Gastroesophageal sphincter (tissue), 4 donors: ENCODE data around the gene HS1BP3. TPM values are rescaled to one million over a fixed set of nuclear protein-coding genes. Genes with fewer than 3 reads are reported as not detected.

Experiments
- ATAC-seq: fragments of 150-250 bp; one replicate; pipeline ENCODE4 v1.9.1; 2016; ENCODE audit warnings: mild to moderate bottlenecking, moderate library complexity
- H3K27ac ChIP-seq, 4 donors: fragments of 200-600 bp; sonication (generic) in 3 of 4; 1 replicate in 3 of 4; 2 replicates in 1 of 4; pipeline ENCODE4 v1.5.1; 2016 to 2019
- H3K27me3 ChIP-seq: fragments of 200-600 bp; sonication (generic); one replicate; pipeline ENCODE4 v1.5.1; 2019
- H3K36me3 ChIP-seq, 2 donors: fragments of 200-600 bp; sonication (generic); one replicate each; pipeline ENCODE4 v1.5.1; 2019; ENCODE audit warnings: control low read depth in 1 of 2
- H3K4me1 ChIP-seq, 3 donors: fragments of 200-600 bp; sonication (generic); 1 replicate in 2 of 3; 2 replicates in 1 of 3; pipeline ENCODE4 v1.5.1; 2016 to 2019; ENCODE audit warnings: control low read depth in 2 of 3
- H3K4me3 ChIP-seq, 2 donors: fragments of 200-600 bp; sonication (generic); one replicate each; pipeline ENCODE4 v1.5.1; 2019; ENCODE audit warnings: mild to moderate bottlenecking in 1 of 2, moderate library complexity in 1 of 2
- H3K9me3 ChIP-seq, 3 donors: fragments of 200-600 bp; sonication (generic); one replicate each; pipeline ENCODE4 v1.5.1; 2017 to 2019; ENCODE audit warnings: control low read depth in 2 of 3
- CTCF ChIP-seq, 4 experiments: fragments of 200-600 bp in 2 of 4; fragments of 450-650 bp in 2 of 4; sonication (generic) in 1 of 4; IDR thresholded peaks; one replicate each; pipeline ENCODE4 v1.5.1; 2017 to 2019; ENCODE audit warnings: antibody characterized with exemption in 4 of 4, mild to moderate bottlenecking in 2 of 4, moderate library complexity in 2 of 4
- EP300 ChIP-seq: sonication (generic); formaldehyde crosslinking; IDR thresholded peaks from one replicate; pipeline ENCODE4 v1.6.1; 2017; ENCODE audit warnings: antibody characterized with exemption, mild to moderate bottlenecking
- POLR2A ChIP-seq, 2 donors: fragments of 450-650 bp; IDR thresholded peaks; one replicate each; pipeline ENCODE4 v1.6.1; 2017; ENCODE audit warnings: antibody characterized with exemption in 2 of 2, mild to moderate bottlenecking in 2 of 2, moderate library complexity in 1 of 2
- POLR2AphosphoS5 ChIP-seq: sonication (generic); formaldehyde crosslinking; IDR thresholded peaks from one replicate; pipeline ENCODE4 v1.6.1; 2017; ENCODE audit warnings: antibody characterized with exemption
- WGBS, 2 donors: methylation state at CpG; one replicate each; pipeline ENCODE4 v1.1.5; 2018; ENCODE audit warnings: low coverage in 1 of 2; 5-methylcytosine and 5-hydroxymethylcytosine counted together
- total RNA-seq, 4 donors: library from RNA; depleted of rRNA; stranded (reverse); fragments of >200 nt; gene quantifications; one replicate each; pipeline ENCODE4 v1.1.0, GENCODE V29; 2016

HS1BP3 gene
- 10 to 100 TPM; 42.8 to 89.1 (median 61.4) TPM for total RNA-seq

- WGBS, 2 donors: 0% methylated on average over 4 of the region's 72 CpGs; no CpG with 5 or more reads in 1 of the 2 donors
- Histone ChIP-seq H3K27me3 (no peaks in the 10 kb centered on the region), H3K4me1 (peaks cover 0 to 55% (median 24%) of the 10 kb centered on the region in 3 donors), H3K27ac (peak within 1 kb of the TSS; percentile 93 to 99 (median 98)), H3K9me3 (no peaks in the 10 kb centered on the region), H3K36me3 (peaks cover 0 to 13% of the 10 kb centered on the region in 2 donors), H3K4me3 (peak within 1 kb of the TSS; percentile 89 to 96)
- TF ChIP-seq POLR2AphosphoS5 (peak; percentile 89), EP300 (no peak), CTCF (IDR thresholded peaks at IDR 0.05) (peak in 3 of 4 experiments; percentile 97 to 99 (median 99)), POLR2A (IDR thresholded peaks at IDR 0.05) (peak; percentile 91 to 94)
- peak; percentile 95 for ATAC-seq
Measured at GRCh38 chr2:20650877-20651730, at the start of gene HS1BP3. Gene HS1BP3, minus strand, starts transcription at chr2:20651098. Its CDS starts 35 bp downstream, at chr2:20651063.

GRCh38 chr2:20698916-20699613 lies 48.2 kb upstream of the HS1BP3 start:
- H3K4me1 ChIP-seq: peaks cover 0 to 16% (median 0%) of the 10 kb centered on the region in 3 donors
- TF ChIP-seq POLR2AphosphoS5 (no peak), EP300 (no peak), CTCF (IDR thresholded peaks at IDR 0.05) (no peak), POLR2A (IDR thresholded peaks at IDR 0.05) (no peak)
- H3K27ac ChIP-seq: no peak overlapping the region
- no peak overlapping the region for H3K4me3 ChIP-seq
- 38 to 67% methylated on average over 4 of the region's 4 CpGs for WGBS, 2 donors
- H3K36me3 ChIP-seq: peaks cover 0 to 23% of the 10 kb centered on the region in 2 donors
- no peaks in the 10 kb centered on the region for H3K9me3 ChIP-seq
- H3K27me3 ChIP-seq: no peaks in the 10 kb centered on the region
- ATAC-seq: no peak

GRCh38 chr2:20697322-20697934 lies 46.5 kb upstream of the HS1BP3 start:
- Histone ChIP-seq H3K27ac (no peak overlapping the region), H3K4me3 (no peak overlapping the region), H3K4me1 (peaks cover 0 to 16% (median 0%) of the 10 kb centered on the region in 3 donors), H3K27me3 (no peaks in the 10 kb centered on the region), H3K9me3 (no peaks in the 10 kb centered on the region), H3K36me3 (peaks cover 0 to 40% of the 10 kb centered on the region in 2 donors)
- 93 to 96% methylated on average over 2 of the region's 2 CpGs for WGBS, 2 donors
- ATAC-seq: no peak
- TF ChIP-seq POLR2AphosphoS5: no peak
- TF ChIP-seq POLR2A (IDR thresholded peaks at IDR 0.05): no peak
- no peak for TF ChIP-seq CTCF (IDR thresholded peaks at IDR 0.05)
- TF ChIP-seq EP300: no peak

- Histone ChIP-seq H3K4me1 (peaks cover 0 to 16% (median 0%) of the 10 kb centered on the region in 3 donors), H3K36me3 (peaks cover 0 to 40% of the 10 kb centered on the region in 2 donors), H3K4me3 (no peak overlapping the region), H3K27me3 (no peaks in the 10 kb centered on the region), H3K27ac (no peak overlapping the region), H3K9me3 (no peaks in the 10 kb centered on the region)
- ATAC-seq: no peak
- WGBS, 2 donors: no CpG with 5 or more reads among the region's 2 CpGs
- TF ChIP-seq POLR2A (IDR thresholded peaks at IDR 0.05): no peak
- TF ChIP-seq CTCF (IDR thresholded peaks at IDR 0.05): no peak
- no peak for TF ChIP-seq EP300
- no peak for TF ChIP-seq POLR2AphosphoS5
Measured at GRCh38 chr2:20696366-20696765, 45.5 kb upstream of the HS1BP3 start.
